HEK293T (cell line): ENCODE results near the gene HTRA1.

ENCODE experiments used
- CTCF ChIA-PET: fragments of 350-600 bp; formaldehyde crosslinking; extraction: SDS; loops from one replicate; lab custom pipeline; 2021; ENCODE audit warnings: antibody characterized with exemption, inconsistent platforms; lab: Yijun Ruan, JAX
- POLR2A ChIA-PET: fragments of 350-600 bp; formaldehyde crosslinking; extraction: SDS; loops from one replicate; lab custom pipeline; 2020; ENCODE audit warnings: antibody characterized with exemption, inconsistent platforms; lab: Yijun Ruan, JAX
- DNase-seq: peaks from one replicate; pipeline ENCODE4 v3.0.0; 2012; ENCODE audit warnings: mixed read lengths; ENCODE audit errors: extremely low spot score
- ARNT ChIP-seq: fragments of 450-650 bp; IDR thresholded peaks from 2 replicates; pipeline ENCODE4 v1.6.1; 2017; ENCODE audit warnings: mild to moderate bottlenecking
- BHLHE40 ChIP-seq: fragments of 450-650 bp; IDR thresholded peaks from 2 replicates; pipeline ENCODE4 v1.6.1; 2016; ENCODE audit warnings: mild to moderate bottlenecking, moderate library complexity, borderline replicate concordance
- CTBP1 ChIP-seq: fragments of 450-650 bp; IDR thresholded peaks from 2 replicates; pipeline ENCODE4 v1.6.1; 2016; ENCODE audit warnings: borderline replicate concordance
- ELF4 ChIP-seq: fragments of 450-650 bp; IDR thresholded peaks from 2 replicates; pipeline ENCODE4 v1.6.1; 2017; ENCODE audit warnings: antibody characterized with exemption
- FOXA1 ChIP-seq: fragments of 450-650 bp; IDR thresholded peaks from 2 replicates; pipeline ENCODE4 v1.6.1; 2016; ENCODE audit warnings: mild to moderate bottlenecking
- FOXK2 ChIP-seq: fragments of 450-650 bp; IDR thresholded peaks from 2 replicates; pipeline ENCODE4 v1.6.1; 2016; ENCODE audit warnings: mild to moderate bottlenecking
- FOXM1 ChIP-seq: fragments of 450-650 bp; IDR thresholded peaks from 2 replicates; pipeline ENCODE4 v1.6.1; 2017; ENCODE audit warnings: mild to moderate bottlenecking, borderline replicate concordance
- HDGF ChIP-seq: fragments of 450-650 bp; IDR thresholded peaks from 2 replicates; pipeline ENCODE4 v1.6.1; 2017; ENCODE audit warnings: antibody characterized with exemption, borderline replicate concordance
- L3MBTL2 ChIP-seq: fragments of 450-650 bp; conservative IDR thresholded peaks from 2 replicates; pipeline ENCODE4 v1.6.1; 2016; ENCODE audit warnings: mild to moderate bottlenecking
- LEF1 ChIP-seq: fragments of 450-650 bp; IDR thresholded peaks from 2 replicates; pipeline ENCODE4 v1.6.1; 2017; ENCODE audit warnings: mild to moderate bottlenecking, borderline replicate concordance
- NFRKB ChIP-seq: fragments of 450-650 bp; IDR thresholded peaks from 2 replicates; pipeline ENCODE4 v1.6.1; 2016; ENCODE audit warnings: mild to moderate bottlenecking, moderate library complexity
- PKNOX1 ChIP-seq: fragments of 450-650 bp; IDR thresholded peaks from 2 replicates; pipeline ENCODE4 v1.6.1; 2016
- SP1 ChIP-seq: fragments of 450-650 bp; IDR thresholded peaks from 2 replicates; pipeline ENCODE4 v1.6.1; 2017
- SUZ12 ChIP-seq: fragments of 450-650 bp; IDR thresholded peaks from 2 replicates; pipeline ENCODE4 v1.6.1; 2016; ENCODE audit warnings: mild to moderate bottlenecking
- TARDBP ChIP-seq: fragments of 450-650 bp; IDR thresholded peaks from 2 replicates; pipeline ENCODE4 v1.6.1; 2016
- ZNF384 ChIP-seq: fragments of 450-650 bp; IDR thresholded peaks from 2 replicates; pipeline ENCODE4 v1.6.1; 2016

HTRA1 gene

GRCh38 chr10:122459561-122460273 is 1.6 kb upstream of the HTRA1 start:
- CTCF ChIA-PET: no interaction called here
- no peak for TF ChIP-seq BHLHE40
- TF ChIP-seq ARNT: no peak
- TF ChIP-seq NFRKB: no peak
- no peak for TF ChIP-seq CTBP1
- TF ChIP-seq LEF1: no peak
- no peak for TF ChIP-seq PKNOX1
- TF ChIP-seq L3MBTL2: no peak
- TF ChIP-seq HDGF: no peak
- TF ChIP-seq ELF4: no peak
- TF ChIP-seq SUZ12: no peak
- TF ChIP-seq TARDBP: no peak
- no peak for TF ChIP-seq FOXM1
- no peak for TF ChIP-seq FOXK2
- no peak for TF ChIP-seq FOXA1
- no peak for TF ChIP-seq SP1
- no peak for TF ChIP-seq ZNF384
- POLR2A ChIA-PET: no interaction called here
- no peak for DNase-seq

DNA sequence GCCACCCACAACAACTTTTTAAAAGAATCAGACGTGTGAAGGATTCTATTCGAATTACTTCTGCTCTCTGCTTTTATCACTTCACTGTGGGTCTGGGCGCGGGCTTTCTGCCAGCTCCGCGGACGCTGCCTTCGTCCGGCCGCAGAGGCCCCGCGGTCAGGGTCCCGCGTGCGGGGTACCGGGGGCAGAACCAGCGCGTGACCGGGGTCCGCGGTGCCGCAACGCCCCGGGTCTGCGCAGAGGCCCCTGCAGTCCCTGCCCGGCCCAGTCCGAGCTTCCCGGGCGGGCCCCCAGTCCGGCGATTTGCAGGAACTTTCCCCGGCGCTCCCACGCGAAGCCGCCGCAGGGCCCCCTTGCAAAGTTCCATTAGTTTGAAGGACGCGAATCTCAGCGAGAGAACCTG is 461 bp upstream of the HTRA1 start:
- DNase-seq: no peak
- TF ChIP-seq LEF1 (no peak), PKNOX1 (no peak), FOXA1 (no peak), SP1 (no peak), HDGF (no peak), ELF4 (no peak), ZNF384 (no peak), CTBP1 (no peak), ARNT (no peak), L3MBTL2 (no peak; the same call in 1 of the 2 replicates), TARDBP (no peak), NFRKB (no peak), FOXM1 (no peak), FOXK2 (no peak), BHLHE40 (no peak), SUZ12 (no peak)
- ChIA-PET POLR2A (no interaction called here), CTCF (no interaction called here)

- ChIA-PET CTCF (no interaction called here), POLR2A (no interaction called here)
- TF ChIP-seq CTBP1: no peak
- no peak for TF ChIP-seq ZNF384
- TF ChIP-seq TARDBP: no peak
- TF ChIP-seq FOXK2: no peak
- no peak for TF ChIP-seq HDGF
- TF ChIP-seq FOXM1: no peak
- no peak for TF ChIP-seq NFRKB
- TF ChIP-seq BHLHE40: no peak
- TF ChIP-seq SP1: no peak
- no peak for TF ChIP-seq PKNOX1
- no peak for TF ChIP-seq L3MBTL2
- TF ChIP-seq ELF4: no peak
- no peak for TF ChIP-seq SUZ12
- no peak for TF ChIP-seq LEF1
- no peak for TF ChIP-seq ARNT
- no peak for TF ChIP-seq FOXA1
- DNase-seq: no peak
These were observed 578 bp downstream of the HTRA1 start for GRCh38 chr10:122461729-122462532.

- ChIA-PET CTCF (no interaction called here), POLR2A (no interaction called here)
- DNase-seq: no peak
- TF ChIP-seq HDGF: no peak
- TF ChIP-seq FOXA1: no peak
- no peak for TF ChIP-seq SUZ12
- TF ChIP-seq PKNOX1: no peak
- TF ChIP-seq SP1: no peak
- no peak for TF ChIP-seq FOXM1
- TF ChIP-seq FOXK2: no peak
- no peak for TF ChIP-seq TARDBP
- no peak for TF ChIP-seq LEF1
- TF ChIP-seq CTBP1: no peak
- TF ChIP-seq NFRKB: no peak
- no peak for TF ChIP-seq L3MBTL2
- no peak for TF ChIP-seq ZNF384
These were observed 1.4 kb downstream of the HTRA1 start for GRCh38 chr10:122462533-122463465.
